HG02763 (cell line): Measurements from ENCODE around the gene PRR20D.
"Not testable (repeated sequence)": the region's sequence is repeated elsewhere in the genome, so short reads cannot be mapped to it uniquely, and the experiment has no call there.

Experiments
- ATAC-seq: cut with Tn5 transposase; IDR thresholded peaks from one replicate; pipeline ENCODE4 v1.9.1; 2021; ENCODE audit warnings: mild to moderate bottlenecking, moderate library complexity; ENCODE audit not compliant: unreplicated experiment

Gene PRR20D

DNA sequence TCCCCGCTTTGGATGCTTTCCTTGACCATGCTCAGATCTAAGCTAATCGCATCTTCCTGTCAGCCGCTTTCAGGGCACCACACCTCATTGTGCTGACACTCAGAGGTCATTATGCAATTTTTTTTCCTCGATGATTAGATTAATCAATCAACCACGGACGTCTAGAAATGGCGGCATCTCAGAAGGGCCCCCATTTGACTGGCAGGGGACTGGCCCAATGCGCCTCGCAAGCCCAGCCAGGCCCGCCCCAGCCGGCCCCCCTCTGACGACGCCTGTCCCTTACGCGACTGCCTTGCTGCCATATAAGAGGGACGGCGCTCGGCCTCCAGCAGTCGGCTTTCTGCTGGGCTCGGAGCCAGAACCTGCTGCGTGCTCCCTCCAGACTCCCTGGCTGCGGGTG is at the start of gene PRR20D:
Gene PRR20D, plus strand, starts transcription at position 301 of the 400 bp plus-strand sequence. CDS start 387 bp downstream, outside the sequence.
- not testable (repeated sequence) for ATAC-seq

DNA sequence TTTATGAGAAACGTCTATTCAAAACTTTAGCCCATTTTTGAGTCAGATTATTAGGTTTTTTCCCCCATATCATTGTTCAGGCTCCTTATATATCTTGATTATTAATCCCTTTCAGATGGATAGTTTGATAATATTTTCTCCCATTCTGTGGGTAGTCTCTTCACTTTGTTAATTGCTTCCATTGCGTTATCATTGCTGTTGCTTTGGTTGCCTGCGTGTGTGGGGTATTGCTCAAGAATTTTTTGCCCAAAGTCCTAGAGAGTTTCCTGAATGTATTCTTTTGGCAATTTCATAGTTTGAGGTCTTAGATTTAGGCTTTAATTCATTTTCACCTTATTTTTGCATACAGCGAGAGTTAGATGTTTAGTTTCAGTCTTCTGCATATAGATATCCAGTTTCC is 45.5 kb upstream of the PRR20D start:
- ATAC-seq: no peak

DNA sequence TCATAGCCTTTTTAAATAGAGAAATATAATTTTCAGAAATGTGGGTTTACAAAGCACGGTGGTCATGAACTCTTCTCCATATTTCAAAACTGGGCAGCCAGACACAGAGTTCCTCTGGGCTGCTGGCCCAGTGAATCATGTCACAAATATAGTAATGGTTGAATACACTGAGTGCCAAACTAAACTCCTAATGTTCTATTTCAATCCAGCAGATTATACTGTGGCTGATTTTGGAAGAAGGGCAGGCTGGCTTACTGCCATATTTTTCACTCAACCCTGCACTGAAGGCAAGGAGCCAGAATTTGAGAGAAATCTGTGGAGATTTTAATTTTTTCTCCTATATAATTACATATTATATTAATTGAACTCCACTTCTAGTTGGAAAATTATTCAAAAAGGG is 36.8 kb upstream of the PRR20D start:
- ATAC-seq: no peak

GRCh38 chr13:57128909-57129308 is 31.5 kb upstream of the PRR20D start:
- ATAC-seq: no peak

GRCh38 chr13:57136093-57136492 is 24.3 kb upstream of the PRR20D start:
- ATAC-seq: no peak

GRCh38 chr13:57137585-57137984 is 22.8 kb upstream of the PRR20D start:
- ATAC-seq: no peak

DNA sequence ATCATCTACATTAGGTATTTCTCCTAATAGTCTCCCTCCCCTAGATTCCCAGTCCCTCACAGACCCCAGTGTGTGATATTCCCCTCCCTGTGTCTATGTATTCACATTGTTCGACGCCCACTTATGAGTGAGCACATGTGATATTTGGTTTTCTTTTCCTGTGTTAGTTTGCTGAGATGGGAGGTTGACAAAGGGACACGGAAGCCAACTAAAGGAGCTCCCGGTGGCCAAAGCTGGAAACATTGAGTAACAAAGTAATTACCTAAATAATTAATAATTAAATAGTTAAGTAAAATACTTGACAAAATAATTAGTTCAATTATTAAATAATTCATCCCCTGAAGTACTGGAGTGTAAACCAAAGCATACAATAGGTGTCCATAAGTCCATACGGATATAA is 21.4 kb upstream of the PRR20D start:
- no peak for ATAC-seq

DNA sequence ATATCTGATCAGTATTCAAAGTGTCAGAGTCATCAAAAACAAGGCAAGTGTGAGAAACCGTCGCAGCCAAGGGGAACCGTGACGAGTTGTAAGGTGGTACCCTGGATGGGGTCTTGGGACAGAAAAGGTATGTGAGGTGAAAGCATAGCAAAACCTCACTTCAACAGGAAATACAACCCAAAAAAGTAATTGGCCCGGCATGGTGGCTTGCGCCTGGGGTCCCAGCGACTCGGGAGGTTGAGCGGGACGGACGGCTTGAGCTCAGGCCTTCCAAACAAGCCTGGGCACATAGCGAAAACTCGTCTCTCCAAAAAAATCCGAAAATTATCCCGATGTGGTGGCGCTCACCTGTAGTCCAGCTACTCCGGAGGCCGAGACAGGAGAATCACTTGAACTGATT is 20.7 kb upstream of the PRR20D start:
- not testable (repeated sequence) for ATAC-seq

- not testable (repeated sequence) for ATAC-seq
These were observed 20.0 kb upstream of the PRR20D start, which contains the start of gene PRR20A for GRCh38 chr13:57140235-57140968. Gene PRR20A, plus strand, starts transcription at chr13:57140918. Its CDS starts 387 bp downstream, at chr13:57141305.

DNA sequence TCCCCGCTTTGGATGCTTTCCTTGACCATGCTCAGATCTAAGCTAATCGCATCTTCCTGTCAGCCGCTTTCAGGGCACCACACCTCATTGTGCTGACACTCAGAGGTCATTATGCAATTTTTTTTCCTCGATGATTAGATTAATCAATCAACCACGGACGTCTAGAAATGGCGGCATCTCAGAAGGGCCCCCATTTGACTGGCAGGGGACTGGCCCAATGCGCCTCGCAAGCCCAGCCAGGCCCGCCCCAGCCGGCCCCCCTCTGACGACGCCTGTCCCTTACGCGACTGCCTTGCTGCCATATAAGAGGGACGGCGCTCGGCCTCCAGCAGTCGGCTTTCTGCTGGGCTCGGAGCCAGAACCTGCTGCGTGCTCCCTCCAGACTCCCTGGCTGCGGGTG is 13.2 kb upstream of the PRR20D start, which contains the start of gene PRR20B:
Gene PRR20B, plus strand, starts transcription at position 301 of the 400 bp plus-strand sequence. CDS start 387 bp downstream, outside the sequence.
- ATAC-seq: not testable (repeated sequence)

- ATAC-seq: not testable (repeated sequence)
These were observed 12.3 kb upstream of the PRR20D start for GRCh38 chr13:57148106-57148505.

DNA sequence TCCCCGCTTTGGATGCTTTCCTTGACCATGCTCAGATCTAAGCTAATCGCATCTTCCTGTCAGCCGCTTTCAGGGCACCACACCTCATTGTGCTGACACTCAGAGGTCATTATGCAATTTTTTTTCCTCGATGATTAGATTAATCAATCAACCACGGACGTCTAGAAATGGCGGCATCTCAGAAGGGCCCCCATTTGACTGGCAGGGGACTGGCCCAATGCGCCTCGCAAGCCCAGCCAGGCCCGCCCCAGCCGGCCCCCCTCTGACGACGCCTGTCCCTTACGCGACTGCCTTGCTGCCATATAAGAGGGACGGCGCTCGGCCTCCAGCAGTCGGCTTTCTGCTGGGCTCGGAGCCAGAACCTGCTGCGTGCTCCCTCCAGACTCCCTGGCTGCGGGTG is 6.7 kb upstream of the PRR20D start, which contains the start of gene PRR20C:
Gene PRR20C, plus strand, starts transcription at position 301 of the 400 bp plus-strand sequence. CDS start 387 bp downstream, outside the sequence.
- not testable (repeated sequence) for ATAC-seq

GRCh38 chr13:57166897-57167296 is 6.5 kb downstream of the PRR20D start, which contains the start of gene PRR20E:
Gene PRR20E, plus strand, starts transcription at chr13:57167197. Its CDS starts 387 bp downstream, at chr13:57167584.
- not testable (repeated sequence) for ATAC-seq

GRCh38 chr13:57191667-57192066 is 31.2 kb downstream of the PRR20D start:
- ATAC-seq: no peak

DNA sequence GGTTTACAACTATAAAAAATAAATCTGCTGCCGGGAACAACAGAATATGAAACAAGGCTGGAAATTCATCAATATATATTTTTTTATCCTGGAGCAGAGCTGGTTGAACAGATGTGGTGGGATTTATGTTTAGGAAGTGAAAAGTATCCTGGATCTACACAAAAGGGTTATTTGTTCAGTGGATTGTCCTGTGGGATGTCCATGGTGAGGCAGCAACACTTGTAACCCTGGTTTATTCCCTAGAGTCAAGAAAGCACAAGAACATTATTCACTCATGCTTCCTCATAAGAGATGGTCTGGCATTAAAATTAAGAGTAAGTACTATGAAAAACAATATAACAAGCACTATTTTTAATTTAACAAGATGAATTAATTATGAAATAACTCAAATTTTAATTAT is 52.6 kb downstream of the PRR20D start:
- no peak for ATAC-seq
